HG03103 (cell line): ENCODE data around the gene MEX3C.
A peak's percentile ranks its signal among the peaks of the same experiment; 100 is the strongest.

Source experiments
- ATAC-seq: cut with Tn5 transposase; IDR thresholded peaks from one replicate; pipeline ENCODE4 v1.9.1; 2021; ENCODE audit warnings: low read depth; ENCODE audit not compliant: unreplicated experiment

The MEX3C gene

DNA sequence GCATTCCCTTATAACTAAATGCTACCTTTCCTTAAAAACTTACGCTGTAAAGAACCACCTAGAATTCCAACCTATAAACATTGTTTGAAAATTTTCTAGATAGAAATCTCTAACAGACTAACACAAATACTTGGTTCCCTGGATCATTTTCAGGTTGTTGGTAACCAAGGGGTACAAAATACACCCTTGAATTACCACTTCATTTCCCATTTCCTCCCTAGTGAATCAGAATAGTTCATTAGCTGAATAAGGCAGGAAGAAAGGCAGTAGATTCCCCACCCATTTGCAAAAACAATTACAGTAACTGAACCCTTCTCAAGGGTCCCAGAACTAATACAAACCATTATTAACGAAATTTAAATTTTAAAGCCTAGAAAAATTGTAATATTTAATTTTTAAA is 5.5 kb downstream of the MEX3C start:
- no peak for ATAC-seq

DNA sequence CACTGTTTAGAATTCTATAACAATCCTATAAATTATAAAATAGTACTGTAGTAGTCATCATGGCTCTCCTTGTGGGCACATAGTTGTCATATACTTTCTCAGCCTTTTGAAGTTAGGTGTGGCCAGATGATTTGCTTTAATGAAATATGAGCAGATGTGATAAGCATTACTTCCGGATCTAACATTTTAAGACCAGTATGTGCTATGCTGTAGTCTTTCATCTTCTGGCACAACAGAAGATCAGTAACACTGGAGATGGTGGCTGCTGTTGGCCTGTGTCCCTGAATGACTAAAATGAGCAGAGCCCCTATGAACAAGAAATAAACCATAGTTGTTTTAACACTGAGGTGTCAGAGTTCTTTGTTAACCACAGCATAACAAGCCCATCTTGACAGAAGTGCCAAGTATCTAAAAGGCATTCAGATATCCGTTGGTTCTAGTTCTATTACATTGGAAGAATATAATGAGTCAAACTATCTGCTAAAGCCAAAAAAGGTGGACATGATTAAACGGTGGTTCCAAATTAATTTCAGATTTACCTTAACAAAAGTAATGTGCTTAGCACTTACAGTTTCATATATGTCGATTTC is 6.3 kb downstream of the MEX3C start:
- no peak for ATAC-seq

DNA sequence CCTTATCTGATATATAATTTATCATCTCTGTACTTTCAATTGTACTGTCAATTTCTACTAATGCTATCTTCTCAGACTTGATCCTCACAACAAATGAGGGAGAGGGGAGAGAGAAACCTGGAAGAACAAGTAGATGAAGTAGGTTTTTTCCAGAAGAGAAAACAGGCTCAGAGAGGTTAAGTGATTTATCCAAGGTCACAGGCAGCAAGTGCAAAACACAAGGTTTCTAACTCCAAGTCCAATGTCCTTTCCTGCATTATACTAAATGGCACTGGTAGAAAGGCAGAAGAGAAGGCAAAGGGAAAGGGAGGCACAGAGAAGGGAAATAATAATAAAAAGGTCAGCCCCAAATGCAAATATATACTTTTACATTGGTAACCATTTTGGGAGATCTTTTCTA is 7.5 kb downstream of the MEX3C start:
- no peak for ATAC-seq

DNA sequence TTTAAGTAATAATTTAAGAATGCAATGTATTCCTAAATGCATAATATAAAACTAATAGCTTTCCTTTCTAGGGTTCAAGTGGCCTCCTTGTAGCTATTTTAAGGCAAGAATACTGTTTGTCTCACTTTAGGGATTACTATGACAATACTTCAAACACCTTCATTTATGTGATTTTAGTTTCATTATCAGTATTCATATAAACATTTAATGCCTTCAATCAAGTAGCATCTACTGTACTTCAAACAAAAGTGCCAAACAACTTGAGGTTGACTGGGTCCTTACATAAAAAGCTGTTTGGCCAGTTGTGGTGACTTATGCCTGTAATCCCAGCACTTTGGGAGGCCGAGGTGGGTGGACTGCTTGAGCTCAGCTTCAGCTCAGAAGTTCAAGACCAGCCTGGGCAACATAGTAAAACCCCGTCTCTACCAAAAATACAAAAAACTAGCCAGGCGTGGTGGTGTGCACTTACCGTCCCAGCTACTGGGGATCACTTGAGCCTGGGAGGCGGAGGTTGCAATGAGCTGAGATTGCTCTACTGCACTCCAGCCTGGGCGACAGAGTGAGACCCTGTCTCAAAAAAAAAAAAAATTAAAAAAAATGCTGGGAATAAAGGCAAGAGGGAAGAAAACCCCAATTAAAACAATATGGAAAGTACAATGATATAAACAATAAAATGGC is 9.3 kb downstream of the MEX3C start:
- ATAC-seq, result peak; percentile 45

DNA sequence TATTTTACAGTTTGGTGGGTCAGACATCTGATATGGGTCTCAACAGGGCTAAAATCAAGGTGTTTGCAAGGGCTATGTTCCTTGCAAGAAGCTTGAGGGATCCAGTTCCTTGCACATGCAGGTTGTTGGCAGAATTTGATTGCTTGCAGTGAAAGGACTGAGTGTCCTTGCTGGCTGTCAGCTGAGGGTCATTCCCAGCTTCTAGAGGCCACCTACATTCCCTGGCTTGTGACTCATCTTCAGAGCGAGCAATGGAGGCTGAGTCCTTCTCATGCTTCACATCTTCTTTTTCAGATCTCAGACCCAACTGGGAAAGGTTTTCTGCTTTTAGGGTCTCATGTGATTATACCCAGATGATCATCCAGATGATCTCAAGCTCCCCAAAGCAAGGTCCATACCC is 12.4 kb downstream of the MEX3C start:
- ATAC-seq, result no peak

DNA sequence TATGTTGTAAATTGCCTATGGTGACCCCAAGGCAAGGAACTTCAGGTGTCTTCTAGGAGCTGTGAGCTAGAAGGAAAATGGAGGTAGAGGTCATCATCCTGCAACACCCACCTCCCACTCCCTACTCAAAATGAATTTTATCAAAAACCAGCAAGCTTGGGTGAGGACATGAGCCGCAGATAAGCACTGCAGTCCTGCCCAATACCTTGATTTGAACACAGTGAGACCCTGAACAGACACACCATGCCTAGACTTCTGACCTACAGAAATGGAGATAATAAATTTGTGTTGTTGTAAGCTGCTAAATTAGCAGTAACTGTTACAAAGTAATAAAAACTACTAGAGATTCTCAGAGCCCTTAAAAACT is 13.4 kb downstream of the MEX3C start:
- no peak for ATAC-seq

DNA sequence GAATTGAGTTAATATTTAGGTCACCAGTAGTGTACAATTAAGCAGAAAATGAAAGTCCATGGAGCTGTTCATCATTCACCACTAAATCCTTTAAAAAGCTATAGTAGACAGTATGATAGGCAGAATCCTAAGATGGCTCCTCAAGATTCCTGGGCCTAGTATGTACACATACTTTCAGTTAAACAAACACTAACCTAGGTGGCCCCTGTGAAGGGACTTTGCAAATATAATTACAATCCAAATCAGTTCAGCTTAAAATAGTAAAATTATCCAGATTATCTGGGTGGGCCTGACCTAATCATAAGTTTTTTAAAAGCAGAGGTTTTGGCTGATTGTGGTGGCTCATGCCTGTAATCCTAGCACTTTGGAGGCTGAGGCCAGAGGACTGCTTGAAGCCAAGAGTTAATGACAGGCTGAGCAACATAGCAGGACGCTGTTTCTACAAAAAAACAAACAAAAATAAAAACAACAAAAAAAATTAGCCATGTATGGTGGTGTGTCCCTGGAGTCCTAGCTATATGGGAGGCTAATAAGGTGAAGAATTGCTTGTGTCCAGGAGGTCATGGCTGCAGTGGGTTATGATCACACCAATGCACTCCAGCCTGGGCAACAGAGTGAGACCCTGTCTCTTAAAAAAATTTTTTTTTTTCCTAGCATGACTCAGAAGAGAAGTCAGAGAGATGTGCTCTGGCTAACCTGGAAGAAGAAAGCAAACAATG is 13.9 kb downstream of the MEX3C start:
- no peak for ATAC-seq

DNA sequence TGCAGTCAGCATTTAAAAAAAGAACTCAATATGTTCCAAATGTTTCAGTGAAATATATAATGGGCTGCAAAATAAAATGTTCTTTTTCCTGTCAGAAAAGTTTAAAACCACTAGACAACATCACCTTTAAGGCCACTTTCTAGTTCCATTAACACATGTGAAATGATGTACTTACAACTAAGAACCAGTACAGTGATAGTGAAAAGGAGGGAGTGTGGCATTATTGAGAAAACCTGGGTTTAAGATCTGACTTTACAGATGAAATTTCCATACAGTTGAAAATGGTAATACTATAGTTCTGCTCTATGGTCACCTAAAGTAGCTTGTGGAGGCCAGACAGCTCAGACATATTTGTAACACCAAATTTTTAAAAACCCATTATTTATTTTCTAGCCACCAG is 14.7 kb downstream of the MEX3C start:
- no peak for ATAC-seq

DNA sequence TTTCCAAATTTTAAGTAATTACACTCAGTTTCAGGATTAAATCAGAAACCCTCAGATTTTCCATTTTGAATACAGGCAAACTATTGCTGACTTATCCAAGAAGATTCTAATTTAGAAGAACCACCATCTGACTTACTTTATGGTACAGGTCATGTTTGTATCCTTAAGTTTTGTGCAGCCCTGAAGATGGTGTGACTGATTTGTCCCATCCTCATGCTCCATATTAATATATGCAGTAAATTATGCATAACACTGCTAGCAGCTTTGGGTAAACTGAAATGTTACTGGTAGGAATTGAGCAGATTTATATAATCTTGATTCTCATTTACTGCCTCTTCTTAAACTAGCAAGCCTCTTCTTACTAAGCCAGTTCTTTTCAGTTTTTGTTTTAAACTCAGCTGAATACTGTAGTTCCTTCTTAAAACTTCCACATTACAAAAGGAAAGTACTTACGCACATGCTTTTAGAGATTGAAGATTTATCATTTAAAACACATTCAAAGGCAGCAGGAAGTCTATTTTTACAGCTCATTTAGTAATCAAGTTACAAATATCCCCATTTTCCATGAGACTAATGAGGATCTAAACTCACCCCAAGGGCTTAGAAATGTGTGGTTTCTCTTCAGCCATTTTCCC is 25.7 kb downstream of the MEX3C start:
- no peak for ATAC-seq

DNA sequence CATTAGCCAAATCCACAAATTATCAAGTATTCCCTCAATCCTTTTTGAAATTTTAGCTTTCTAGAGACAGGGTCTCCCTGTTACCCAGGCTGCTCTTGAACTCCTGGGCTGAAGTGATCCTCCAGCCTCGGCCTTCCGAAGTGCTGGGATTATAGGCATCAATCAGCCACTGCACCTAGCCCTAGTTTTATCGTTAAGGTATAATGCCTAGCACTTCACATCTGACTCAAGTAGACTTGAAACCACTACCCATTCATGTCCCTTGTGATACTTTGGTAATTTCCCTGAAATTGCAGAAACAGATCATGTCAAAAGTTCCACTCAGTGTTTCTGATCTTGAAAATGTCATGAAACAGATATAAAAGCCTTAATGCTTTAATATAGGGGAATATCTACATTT is 26.3 kb downstream of the MEX3C start:
- ATAC-seq, result no peak

DNA sequence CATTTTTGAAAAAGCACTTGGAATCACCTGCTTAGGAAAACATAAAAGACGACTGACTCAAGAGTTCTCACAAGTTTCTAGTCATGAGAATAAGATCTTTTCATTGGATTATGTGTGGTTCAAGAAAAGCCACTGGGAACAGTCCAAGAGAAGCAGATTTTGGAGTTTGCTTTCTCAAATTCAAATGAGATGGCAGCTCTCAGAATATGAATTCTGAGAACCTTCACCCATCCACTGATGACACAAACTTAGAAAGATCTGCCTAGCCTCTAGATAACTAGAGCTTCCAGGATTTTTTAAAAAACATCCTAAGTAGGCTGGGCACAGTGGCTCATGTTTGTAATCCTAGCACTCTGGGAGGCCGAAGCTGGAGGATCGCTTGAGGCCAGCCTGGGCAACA is 26.8 kb downstream of the MEX3C start:
- ATAC-seq, result no peak

DNA sequence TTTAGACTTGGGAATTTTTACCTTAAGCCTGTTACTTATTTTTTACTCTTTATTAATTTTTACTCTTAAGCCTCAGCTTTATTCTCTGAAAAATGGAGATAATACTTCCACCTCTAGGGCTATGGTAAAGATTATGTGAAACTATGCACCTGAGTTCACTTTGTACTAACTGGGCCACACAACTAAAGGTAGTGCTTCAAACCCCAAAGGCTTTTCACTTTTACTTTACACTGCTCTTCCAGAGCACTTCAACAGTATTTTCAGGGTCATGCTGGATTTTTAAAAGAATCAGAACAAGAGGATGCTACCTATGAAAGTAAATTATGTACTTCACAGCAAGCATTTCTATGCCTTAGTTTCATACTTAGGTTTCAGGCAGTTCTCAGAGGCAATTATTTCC is 27.8 kb downstream of the MEX3C start:
- peak; percentile 41 for ATAC-seq

DNA sequence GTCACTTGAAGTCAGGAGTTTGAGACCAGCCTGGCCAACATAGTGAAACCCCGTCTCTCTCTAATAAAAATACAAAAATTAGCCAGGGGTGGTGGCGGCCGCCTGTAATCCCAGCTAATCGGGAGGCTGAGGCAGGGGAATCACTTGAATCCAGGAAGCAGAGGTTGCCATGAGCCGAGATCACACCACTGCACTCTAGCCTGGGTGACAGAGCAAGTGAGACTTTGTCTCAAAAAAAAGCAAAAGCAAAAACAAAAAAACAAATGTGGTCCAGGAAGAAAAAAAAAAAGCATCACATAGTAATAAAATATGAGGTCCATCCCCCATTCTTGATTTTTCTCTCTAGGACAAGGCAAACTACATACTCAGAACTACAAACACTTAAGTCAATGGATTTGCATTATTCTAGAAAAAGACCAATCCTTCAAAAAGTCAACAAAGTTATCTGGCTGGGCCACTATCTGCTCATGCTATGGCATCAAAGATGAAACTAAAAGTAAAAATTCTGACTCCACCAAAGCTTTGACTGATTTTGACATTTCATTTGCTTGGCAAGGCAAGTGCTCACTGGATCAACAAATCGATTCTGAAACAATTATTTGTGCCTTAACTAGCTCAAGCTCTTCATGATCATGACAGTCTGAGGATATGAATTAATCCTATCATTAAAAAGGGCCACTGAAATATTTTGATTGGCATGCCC is 28.4 kb downstream of the MEX3C start:
- no peak for ATAC-seq

DNA sequence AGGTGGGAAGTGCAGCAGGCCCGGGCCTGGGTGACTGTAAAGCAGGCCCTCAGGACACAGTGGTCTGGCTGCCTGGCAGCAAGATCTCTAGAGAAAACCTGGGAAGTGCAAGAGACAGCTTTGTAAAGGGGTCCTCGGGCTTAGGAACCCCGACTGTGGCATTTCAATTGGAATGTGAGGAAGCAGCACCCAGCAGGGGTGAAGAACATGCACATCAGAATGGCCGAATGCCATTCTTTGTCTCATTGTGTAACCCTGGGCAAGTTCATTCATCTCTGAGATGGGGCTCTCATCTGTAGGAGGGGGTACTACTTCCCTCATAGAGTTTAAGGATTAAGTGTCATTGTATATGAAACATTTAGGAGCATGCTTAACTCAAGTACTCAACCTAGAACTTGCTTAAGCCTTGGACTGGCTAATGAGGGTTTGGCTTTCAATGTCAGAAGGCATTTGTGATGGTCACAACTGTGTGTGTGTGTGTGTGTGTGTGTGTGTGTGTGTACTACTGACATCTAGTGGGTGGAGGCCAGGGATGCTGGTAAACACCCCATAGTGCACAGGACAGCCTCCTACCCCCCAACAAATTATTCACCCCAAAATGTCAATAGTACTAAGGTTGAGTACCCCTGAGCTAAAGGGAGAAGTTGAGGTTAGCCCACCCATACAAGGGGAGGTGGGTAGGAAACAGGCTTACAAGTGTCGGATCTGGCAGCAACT is 29.3 kb downstream of the MEX3C start:
- ATAC-seq, result no peak

DNA sequence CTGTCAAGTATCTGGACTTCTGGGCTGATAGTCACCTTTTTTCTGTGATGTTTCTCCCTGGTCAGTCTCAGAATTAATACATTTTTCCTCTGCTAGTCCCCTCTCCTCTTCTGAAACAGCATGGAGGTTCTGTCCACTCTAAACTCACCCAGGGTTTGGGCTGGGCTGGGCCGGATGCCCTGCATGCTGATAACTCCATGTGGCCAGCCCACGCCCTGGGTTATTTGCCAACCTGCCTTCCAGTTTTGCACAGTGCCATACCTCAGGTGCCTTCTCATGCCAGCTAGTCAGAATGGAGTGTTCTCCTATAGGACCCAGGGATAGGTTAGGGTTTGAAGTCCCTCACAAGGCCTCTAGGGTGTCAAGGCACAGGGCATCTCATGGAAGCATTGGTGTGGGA is 32.2 kb downstream of the MEX3C start:
- ATAC-seq, result no peak

DNA sequence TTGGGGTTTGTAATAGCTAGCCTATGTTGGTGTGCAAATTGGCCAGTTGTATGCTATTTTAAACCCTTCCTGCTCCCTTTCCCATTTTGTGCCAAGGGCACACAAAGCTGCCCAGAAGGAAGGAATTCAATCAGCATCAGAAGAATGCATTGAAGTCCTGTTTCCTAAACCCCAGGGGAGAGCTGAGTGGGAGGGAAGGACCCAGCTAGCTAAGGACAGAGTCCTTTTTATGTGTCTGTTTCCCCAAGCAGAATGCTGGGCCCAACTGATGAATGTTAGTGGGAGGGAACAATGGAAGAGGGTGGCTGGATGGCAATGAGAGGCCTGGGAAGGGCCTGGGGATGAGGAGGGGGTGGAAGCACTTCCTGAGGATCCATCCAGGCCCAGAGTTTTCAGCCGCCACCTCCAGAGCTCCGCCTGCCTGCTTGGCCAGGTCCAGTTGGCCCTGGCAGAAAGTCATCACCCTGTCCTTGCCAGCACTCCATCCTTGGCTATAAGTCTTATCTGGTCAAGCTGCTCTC is 32.7 kb downstream of the MEX3C start:
- no peak for ATAC-seq

DNA sequence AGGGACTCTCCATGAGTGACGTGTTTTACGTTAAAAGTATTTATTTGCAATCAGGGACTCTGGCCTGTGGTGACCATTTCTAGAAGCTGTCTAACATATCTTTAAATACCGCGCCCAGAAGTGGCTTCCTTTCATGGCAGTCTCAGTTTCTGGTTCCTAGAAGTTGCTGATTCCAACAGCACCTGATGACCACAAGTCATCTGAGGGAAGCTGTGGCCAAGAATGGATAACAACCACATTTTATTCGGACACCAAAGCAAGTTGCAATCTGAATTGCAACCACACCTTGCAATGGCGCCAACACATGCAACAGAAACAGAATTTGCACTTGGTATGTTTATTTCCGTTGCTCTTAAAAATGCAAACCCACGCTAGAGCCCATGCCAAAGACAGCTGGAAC is 33.1 kb downstream of the MEX3C start:
- no peak for ATAC-seq

DNA sequence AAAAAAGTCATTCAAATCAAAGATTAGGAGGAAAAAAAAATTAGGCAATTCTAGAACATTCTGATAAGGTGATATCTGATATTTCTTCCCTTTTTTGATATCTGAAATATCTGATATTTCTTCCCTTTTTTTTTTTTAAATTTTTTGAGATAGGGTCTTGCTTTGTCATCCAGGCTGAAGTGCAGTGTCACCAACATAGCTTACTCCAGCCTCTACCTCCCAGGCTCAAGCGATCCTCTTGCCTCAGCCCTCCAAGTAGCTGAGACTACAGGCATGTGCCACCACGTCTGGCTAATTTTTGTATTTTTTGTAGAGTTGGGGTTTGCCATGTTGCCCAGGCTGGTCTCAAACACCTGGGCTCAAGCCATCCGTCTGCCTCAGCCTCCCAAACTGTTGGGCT is 33.9 kb downstream of the MEX3C start:
- no peak for ATAC-seq

DNA sequence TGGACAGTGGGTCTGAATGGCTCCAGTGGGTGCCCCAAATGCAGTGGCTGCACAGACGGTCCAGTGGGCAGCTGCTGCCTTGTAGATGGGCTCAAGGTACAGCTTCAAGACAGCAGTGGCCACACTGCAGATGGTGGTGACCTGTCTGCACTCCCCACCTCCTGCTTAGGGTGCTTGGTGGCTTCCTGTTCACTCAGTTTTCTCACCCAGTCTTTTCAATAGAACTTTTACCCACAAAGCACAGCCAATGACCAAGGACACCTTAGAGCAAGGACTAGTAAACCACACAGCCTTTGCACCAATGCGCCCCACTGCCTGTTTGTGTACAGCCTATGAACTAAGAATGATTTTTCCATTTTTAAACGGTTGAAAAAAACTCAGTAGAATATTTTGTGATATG is 34.9 kb downstream of the MEX3C start:
- no peak for ATAC-seq

DNA sequence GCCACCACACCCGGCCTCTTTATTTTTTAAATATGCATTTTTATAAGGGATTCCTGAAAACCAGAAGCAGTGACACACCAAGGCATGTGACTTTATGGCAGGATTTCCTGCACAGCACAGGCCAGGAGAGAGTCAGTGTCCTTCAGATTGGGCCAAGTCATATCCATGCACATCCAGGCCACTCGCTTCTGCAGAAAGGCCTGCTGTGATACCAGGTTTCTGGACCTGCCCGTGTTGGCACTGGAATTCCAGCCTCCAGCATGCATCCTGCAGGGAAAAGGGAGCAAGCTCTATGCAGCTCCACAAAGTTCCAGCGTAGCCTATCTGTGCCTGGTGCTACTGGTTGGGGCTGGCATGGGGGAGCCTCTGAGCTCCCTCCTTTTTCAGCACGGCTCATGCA is 36.8 kb downstream of the MEX3C start:
- ATAC-seq, result no peak
